GM08714 (cell line): ENCODE results near the gene FRMD6.

Source experiments
- H3K4me3 ChIP-seq: fragments of 200-500 bp; sonication (Bioruptor generic); 2 replicates; pipeline ENCODE4 v1.5.1; 2014; ENCODE audit warnings: mild to moderate bottlenecking, low read length, inconsistent platforms
- ZNF274 ChIP-seq: IDR thresholded peaks from 2 replicates; pipeline ENCODE4 v1.6.1; 2012; ENCODE audit warnings: mild to moderate bottlenecking, low read depth, low read length

FRMD6 gene

GRCh38 chr14:51651388-51652167 is at the start of gene FRMD6:
Gene FRMD6, plus strand, starts transcription at chr14:51651910. Its CDS starts 37,927 bp downstream, at chr14:51689837.
- peak within 1 kb of the TSS; percentile 73 for H3K4me3 ChIP-seq
- TF ChIP-seq ZNF274 = no peak

GRCh38 chr14:51602310-51602709 is 49.4 kb upstream of the FRMD6 start:
- no peak for TF ChIP-seq ZNF274

DNA sequence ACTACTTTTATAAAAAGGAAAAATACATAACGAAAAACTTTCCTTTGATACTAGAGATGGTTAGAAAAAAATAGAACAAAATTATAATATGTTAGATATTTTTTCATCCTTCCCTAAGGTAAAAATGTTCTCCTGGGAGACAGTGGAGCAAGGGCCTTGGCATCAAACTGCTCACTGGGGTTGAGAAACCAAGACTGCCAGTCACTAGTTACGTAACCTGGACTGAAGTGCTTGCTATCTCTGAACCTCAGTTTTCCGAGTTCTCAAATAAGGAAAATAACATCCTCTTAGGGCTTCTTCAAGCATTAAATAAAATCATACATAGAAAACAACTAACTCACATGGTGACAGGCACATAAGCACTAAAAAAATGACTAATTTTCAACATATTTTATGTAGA is 48.2 kb upstream of the FRMD6 start:
- no peak for TF ChIP-seq ZNF274
- H3K4me3 ChIP-seq = no peak overlapping the region

More at GRCh38 chr14:51602310-51602709, 49.4 kb upstream of the FRMD6 start:
- no peak overlapping the region for H3K4me3 ChIP-seq

GRCh38 chr14:51604073-51604472 is 47.6 kb upstream of the FRMD6 start:
- H3K4me3 ChIP-seq = no peak overlapping the region

GRCh38 chr14:51605575-51605974 is 46.1 kb upstream of the FRMD6 start:
- H3K4me3 ChIP-seq = no peak overlapping the region
- TF ChIP-seq ZNF274 = no peak

More at GRCh38 chr14:51604073-51604472, 47.6 kb upstream of the FRMD6 start:
- no peak for TF ChIP-seq ZNF274

- no peak overlapping the region for H3K4me3 ChIP-seq
- no peak for TF ChIP-seq ZNF274
Measured at GRCh38 chr14:51607711-51608110, 44.0 kb upstream of the FRMD6 start.

DNA sequence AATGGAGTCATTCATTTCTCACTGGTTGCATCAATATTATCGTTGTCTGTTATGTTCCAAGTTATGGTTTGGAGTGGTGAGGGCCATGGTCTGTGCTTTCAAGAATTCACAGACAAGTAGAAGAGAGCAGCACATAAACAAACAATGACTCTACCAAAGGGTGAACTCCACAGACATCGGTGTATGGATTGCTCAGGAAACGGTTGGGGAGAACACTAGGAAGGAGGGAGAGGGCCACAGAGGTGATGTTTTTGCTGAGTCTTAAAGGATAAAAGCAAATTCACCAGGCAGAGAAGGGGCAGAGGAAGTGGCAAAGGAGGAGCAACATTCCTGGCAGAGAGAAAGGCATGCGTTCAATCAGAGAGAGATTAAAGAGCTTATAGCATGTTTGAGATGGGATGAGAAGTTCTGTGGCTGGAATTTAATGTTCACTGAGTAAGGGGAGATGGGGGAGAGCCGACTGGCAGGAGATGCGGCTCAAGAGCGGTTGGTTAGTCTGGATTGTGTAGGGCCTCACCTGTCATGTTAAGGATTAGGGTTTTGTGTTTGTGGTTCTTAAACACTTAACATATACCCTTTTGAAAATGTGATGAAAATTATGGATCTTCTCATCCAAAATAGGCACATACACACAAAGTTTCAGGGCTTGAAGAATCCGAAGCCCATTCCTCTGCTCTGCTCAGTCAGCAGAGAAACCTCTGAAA is 42.3 kb upstream of the FRMD6 start:
- no peak for TF ChIP-seq ZNF274
- H3K4me3 ChIP-seq = no peak overlapping the region

DNA sequence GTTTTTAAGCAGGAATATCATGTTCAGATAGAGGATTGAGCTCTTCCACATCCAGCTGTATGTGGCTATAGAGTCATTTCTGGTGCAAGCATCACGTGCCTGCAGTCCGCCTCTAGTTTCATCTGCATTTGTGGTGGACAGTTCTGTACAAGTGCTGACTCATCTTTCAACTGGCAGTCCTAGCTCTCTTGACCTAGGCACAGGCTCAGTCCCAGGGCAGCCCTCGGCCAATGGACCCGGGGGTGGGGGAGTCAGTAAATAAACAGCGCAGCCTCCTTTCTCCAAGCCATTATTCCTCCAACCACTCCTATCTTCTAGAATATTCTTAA is 41.8 kb upstream of the FRMD6 start:
- H3K4me3 ChIP-seq = no peak overlapping the region
- TF ChIP-seq ZNF274 = no peak

DNA sequence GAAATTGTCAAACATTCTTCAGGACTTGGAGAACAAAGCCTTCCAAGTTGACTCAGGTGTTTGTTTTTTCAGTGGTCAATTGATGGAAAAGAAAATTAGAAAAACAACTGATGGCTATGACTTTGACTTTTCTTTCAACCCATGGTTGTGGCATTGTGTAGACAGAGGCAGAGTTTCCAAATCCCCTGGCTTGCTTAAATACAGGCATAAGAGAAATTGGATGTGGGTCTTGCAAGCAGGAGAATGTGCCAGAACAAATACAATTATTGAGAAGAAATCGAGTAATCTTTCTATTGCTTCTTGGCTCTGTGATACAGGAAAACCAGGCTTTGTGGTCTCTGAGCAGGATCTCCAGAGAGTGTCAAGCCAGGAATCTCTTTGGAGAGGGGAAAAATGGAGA is 40.9 kb upstream of the FRMD6 start:
- TF ChIP-seq ZNF274 = no peak
- no peak overlapping the region for H3K4me3 ChIP-seq

DNA sequence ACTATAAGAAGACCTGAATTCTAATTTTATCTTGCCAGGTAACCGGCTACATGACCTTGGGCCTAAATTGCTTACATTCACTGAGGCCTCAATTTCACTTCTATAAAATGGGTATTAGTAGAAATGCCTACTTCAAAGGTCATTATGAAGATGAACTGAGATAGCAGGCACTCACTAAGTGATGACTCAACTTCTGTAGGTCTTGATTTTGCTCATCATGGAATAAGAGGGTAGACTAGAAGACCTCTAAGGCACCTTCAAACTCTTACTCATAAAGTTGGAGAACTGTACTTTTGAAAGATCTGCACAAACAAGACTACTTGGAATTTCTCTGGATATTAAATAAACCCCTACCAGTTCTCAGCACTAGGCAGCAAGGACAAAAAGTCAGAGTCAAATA is 39.3 kb upstream of the FRMD6 start:
- TF ChIP-seq ZNF274 = no peak

DNA sequence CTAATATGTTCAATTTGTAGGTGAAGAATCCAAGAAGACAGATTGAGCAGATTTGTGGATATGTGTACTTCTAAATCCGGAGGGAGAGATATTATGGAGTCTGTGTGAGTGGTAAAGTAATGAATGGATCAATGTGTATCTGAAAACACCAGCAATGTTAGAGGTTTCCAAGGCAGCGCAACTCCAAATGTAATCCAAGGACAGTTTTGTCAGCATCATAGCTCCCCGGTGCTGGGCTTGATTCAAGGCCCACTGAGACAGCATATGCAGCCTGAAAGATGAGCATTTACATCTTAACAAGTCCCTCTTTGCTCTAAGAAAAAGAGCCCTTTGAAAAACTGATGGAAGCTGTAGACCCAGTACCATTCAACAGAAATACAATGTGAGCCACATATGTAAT is 38.3 kb upstream of the FRMD6 start:
- H3K4me3 ChIP-seq = no peak overlapping the region
- TF ChIP-seq ZNF274 = no peak

More for the DNA sequence above, 39.3 kb upstream of the FRMD6 start:
- H3K4me3 ChIP-seq = no peak overlapping the region

DNA sequence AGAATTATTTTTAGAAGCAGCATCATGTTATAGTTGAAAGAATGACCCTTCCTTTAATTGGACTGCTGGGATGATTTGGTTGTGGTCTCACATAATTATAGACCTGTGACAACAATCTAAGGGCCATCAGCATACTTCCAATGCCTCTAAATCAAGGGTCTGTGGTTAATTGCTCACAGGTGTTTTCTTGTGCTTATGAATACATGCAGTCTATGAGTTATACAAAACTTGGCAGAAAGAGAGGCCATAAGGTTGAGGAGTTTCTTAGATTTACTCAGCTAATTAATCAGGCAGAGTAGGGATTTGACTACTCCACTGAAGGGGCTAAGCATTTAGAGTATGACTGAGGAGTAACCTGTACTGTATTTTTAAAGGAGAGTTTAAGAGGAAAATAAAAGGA is 37.0 kb upstream of the FRMD6 start:
- H3K4me3 ChIP-seq = no peak overlapping the region
- no peak for TF ChIP-seq ZNF274

- H3K4me3 ChIP-seq = no peak overlapping the region
- TF ChIP-seq ZNF274 = no peak
Measured at GRCh38 chr14:51616256-51616655, 35.5 kb upstream of the FRMD6 start.

- no peak overlapping the region for H3K4me3 ChIP-seq
- no peak for TF ChIP-seq ZNF274
Measured at GRCh38 chr14:51616724-51617409, 34.8 kb upstream of the FRMD6 start.

- TF ChIP-seq ZNF274 = no peak
Measured at GRCh38 chr14:51619561-51619960, 32.1 kb upstream of the FRMD6 start.

More at GRCh38 chr14:51619561-51619960, 32.1 kb upstream of the FRMD6 start:
- no peak overlapping the region for H3K4me3 ChIP-seq
